Measurements from ENCODE around the gene OOSP4A.

GRCh38 chr11:60018058-60018457 is 54.2 kb downstream of the OOSP4A start:
- no peak for TF ChIP-seq CTCF (IDR thresholded peaks at IDR 0.05; ENCODE audit: insufficient read depth, low read length)
- TF ChIP-seq POLR2AphosphoS5 (IDR thresholded peaks at IDR 0.05; ENCODE audit: low read depth) = no peak
- TF ChIP-seq SPI1 (IDR thresholded peaks at IDR 0.05; ENCODE audit: borderline replicate concordance, low read depth) = no peak
- no peak for TF ChIP-seq REST (IDR thresholded peaks at IDR 0.05; ENCODE audit: insufficient replicate concordance, low read depth)
- TF ChIP-seq GABPA (IDR thresholded peaks at IDR 0.05; ENCODE audit: low read depth) = no peak

Data from HL-60 (cell line).